Fibroblast of the aortic adventitia (primary cell): ENCODE results near the gene PLA2R1. TPM values are rescaled to one million over a fixed set of nuclear protein-coding genes. Genes with fewer than 3 reads are reported as not detected.

Source experiments
- DNase-seq: peaks from one replicate; pipeline ENCODE4 v3.0.0-alpha.2; 2010; ENCODE audit warnings: low read depth
- H3K4me3 ChIP-seq: 2 replicates; pipeline ENCODE4 v1.5.1; 2011; ENCODE audit warnings: low read depth, mild to moderate bottlenecking, control low read depth, low read length, moderate library complexity
- CTCF ChIP-seq: IDR thresholded peaks from 2 replicates; pipeline ENCODE4 v1.5.1; 2011; ENCODE audit warnings: mild to moderate bottlenecking, low read length, control low read depth, inconsistent platforms; ENCODE audit not compliant: insufficient read depth
- total RNA-seq: library from RNA; depleted of rRNA; stranded (reverse); fragments of >200 nt; gene quantifications from 2 replicates; pipeline ENCODE4 v1.2.3, GENCODE V29; 2012; ENCODE audit warnings: low replicate concordance

Gene PLA2R1
- total RNA-seq, 1 donor, result 27.0 TPM

- no peak overlapping the region for H3K4me3 ChIP-seq
- DNase-seq, result no peak
- no peak for TF ChIP-seq CTCF
These were observed 165.3 kb downstream of the PLA2R1 start for GRCh38 chr2:159897081-159897480.

GRCh38 chr2:159895258-159896065 is 167.0 kb downstream of the PLA2R1 start:
- no peak overlapping the region for H3K4me3 ChIP-seq
- no peak for TF ChIP-seq CTCF
- no peak for DNase-seq

GRCh38 chr2:159894145-159894838 is 168.1 kb downstream of the PLA2R1 start:
- no peak for TF ChIP-seq CTCF
- no peak for DNase-seq
- H3K4me3 ChIP-seq, result no peak overlapping the region

- no peak for DNase-seq
- TF ChIP-seq CTCF, result no peak
- no peak overlapping the region for H3K4me3 ChIP-seq
These were observed 169.2 kb downstream of the PLA2R1 start for GRCh38 chr2:159892990-159893810.

GRCh38 chr2:159891917-159892730 is 170.3 kb downstream of the PLA2R1 start:
- DNase-seq, result peak; percentile 64
- no peak overlapping the region for H3K4me3 ChIP-seq
- no peak for TF ChIP-seq CTCF

- DNase-seq, result no peak
- H3K4me3 ChIP-seq, result no peak overlapping the region
- no peak for TF ChIP-seq CTCF
These were observed 171.2 kb downstream of the PLA2R1 start for GRCh38 chr2:159891267-159891588.
